Activated CD8-positive, alpha-beta memory T cell treated with anti-CD3 and anti-CD28 coated beads, Interleukin-2, amount 50 U/mL, for 48 hours (primary cell): Measurements from ENCODE around the gene SANBR.

Experiments
- DNase-seq: peaks from one replicate; pipeline ENCODE4 v3.0.0-alpha.2; 2020

Gene SANBR

DNA sequence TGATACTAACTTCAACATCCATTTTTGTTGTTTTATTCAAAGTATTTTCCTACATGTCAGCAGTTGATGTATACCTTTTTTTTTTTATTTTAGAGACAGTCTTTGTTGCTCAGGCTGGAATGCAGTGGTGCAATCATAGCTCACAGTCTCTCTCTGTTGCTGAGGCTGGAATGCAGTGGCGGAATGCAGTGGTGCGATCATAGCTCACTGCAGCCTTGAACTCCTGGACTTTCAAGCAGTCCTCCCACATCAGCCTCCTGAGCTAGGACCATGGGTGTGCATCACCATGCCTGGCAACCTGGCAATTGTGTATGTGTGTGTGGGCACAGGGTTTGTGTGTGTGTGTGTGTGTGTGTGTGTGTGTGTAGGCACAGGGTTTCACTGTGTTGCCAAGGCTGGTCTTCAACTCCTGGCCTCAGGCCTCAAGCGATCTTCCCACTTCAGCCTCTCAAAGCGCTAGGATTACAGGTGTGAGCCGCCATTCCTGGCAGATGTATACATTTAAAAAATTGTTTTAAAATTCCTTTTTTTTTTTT lies 24.8 kb downstream of the SANBR start:
- DNase-seq, result no peak

DNA sequence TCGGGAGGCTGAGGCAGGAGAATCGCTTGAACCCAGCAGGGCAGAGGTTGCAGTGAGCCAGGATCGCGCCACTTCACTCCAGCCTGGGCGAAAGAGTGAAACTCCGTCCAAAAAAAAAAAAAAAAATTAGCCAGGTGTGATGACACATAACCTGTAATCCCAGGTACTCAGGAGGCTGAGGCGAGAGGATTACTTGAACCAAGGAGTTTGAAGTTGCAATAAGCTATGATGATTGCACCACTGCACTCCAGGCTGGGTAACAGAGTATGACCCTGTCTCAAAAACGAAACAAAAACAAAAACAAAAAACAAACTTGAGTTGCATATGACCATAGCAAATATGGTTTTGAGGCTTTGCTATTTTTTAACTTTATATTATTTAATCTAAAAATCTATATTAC lies 25.8 kb downstream of the SANBR start:
- no peak for DNase-seq

DNA sequence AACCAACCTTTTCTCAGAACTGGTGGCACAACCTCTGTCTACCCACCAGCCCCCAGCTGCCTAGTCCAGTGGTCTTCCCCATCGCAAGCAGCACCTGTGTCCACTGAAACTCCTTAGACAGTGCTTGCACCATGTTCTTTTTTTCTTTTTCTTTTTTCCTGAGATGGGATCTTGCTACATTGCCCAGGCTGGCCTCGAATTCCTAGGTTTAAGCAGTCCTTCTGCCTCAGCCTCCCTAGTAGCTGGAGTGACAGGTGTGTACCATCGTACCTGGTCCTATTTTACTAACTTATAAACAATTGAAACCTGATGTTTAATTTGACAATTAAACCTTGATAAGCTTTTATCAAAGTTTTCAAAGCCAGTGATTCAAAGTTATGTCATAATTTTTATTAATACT lies 30.8 kb downstream of the SANBR start:
- DNase-seq, result no peak

DNA sequence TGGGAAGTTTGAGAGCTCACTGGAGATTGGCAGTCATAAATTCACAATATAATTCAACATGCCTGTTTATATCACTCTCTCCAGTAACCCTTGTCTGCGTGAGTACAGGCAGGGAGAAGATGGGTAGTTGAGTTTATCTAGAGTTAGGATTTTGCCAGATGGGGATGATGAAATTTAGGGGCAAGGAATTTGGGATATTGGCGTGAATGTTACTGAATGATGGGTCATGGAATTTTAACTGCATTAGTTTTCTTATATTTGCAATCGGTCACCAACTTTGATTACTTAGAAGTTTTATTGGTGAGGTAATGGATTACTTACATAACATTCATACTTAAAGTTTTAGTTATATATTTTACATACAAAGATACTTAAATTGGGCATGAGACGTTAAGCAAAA lies 35.1 kb downstream of the SANBR start:
- DNase-seq, result no peak

DNA sequence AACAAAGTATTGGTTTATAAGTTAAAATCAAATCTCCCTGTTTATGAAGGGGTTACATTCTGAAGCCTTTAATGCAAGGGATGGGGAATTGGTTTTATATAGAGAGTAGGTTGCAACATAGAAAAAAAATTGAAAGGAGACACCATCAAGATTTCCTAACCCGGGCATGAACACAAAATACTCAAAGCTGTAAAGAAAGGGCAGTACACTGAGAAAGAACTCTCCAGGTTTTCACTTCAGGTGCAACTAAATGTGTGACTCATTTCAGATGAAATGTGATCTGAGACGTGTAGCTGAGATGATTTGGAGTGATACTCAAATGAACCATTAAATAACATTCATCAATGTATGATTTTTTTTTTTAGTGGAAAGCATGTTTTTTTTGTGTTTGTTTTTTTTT lies 43.6 kb downstream of the SANBR start:
- DNase-seq, result no peak

DNA sequence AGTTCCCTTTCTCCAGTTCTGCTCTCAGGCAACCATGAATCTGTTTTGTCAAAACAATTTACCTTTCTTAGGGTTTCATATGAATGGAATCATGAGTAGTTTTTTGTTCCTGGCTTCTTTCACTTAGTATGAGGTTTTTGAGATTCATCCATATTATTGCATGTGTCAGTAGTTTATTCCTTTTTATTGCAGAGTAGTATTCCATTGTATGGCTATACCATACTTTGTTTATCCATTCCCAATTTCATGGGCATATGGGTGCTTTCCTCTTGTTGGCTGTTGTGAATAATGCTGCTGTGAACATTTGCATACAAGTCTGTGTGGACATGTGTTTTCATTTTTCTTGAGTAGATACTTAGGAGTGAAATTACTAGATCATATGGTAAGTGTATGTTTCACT lies 46.0 kb downstream of the SANBR start:
- DNase-seq, result no peak

DNA sequence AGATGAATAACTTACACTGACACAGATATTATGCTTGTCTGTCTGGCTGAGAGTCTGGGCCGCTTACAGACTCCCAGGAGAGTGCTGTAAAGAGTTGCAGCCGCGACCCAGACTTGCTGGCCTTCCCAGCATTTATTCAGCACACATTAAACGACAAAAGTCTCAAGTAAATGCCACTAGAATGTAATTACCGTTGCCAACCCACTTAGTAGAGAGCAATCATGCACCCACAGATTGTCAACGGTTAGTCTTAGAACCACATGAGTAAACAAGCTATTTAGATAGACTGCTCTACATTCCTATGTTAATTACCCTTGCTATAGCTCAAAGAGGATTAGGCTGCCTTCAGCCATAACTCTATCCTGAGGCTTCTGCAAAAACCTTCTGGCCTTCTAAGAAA lies 48.5 kb downstream of the SANBR start:
- DNase-seq, result no peak
